ENCODE results near the gene ICE1.
"Not testable (repeated sequence)": the region's sequence is repeated elsewhere in the genome, so short reads cannot be mapped to it uniquely, and the experiment has no call there.

The ICE1 gene

GRCh38 chr5:5404381-5404780, 18.1 kb upstream of the ICE1 start:
- no peak for TF ChIP-seq CTCF (conservative IDR thresholded peaks at IDR 0.05; ENCODE audit: low read length)
- no peak for DNase-seq (ENCODE audit: low read depth)
- no peak overlapping the region for H3K4me3 ChIP-seq (ENCODE audit: low read length)

GRCh38 chr5:5405441-5405840, 17.0 kb upstream of the ICE1 start:
- TF ChIP-seq CTCF (conservative IDR thresholded peaks at IDR 0.05; ENCODE audit: low read length): no peak
- no peak for DNase-seq (ENCODE audit: low read depth)
- no peak overlapping the region for H3K4me3 ChIP-seq (ENCODE audit: low read length)

GRCh38 chr5:5407924-5408323, 14.6 kb upstream of the ICE1 start:
- H3K4me3 ChIP-seq (ENCODE audit: low read length): no peak overlapping the region
- no peak for DNase-seq (ENCODE audit: low read depth)
- no peak for TF ChIP-seq CTCF (conservative IDR thresholded peaks at IDR 0.05; ENCODE audit: low read length)

GRCh38 chr5:5409151-5409810, 13.2 kb upstream of the ICE1 start:
- no peak for TF ChIP-seq CTCF (conservative IDR thresholded peaks at IDR 0.05; ENCODE audit: low read length)
- no peak overlapping the region for H3K4me3 ChIP-seq (ENCODE audit: low read length)
- no peak for DNase-seq (ENCODE audit: low read depth)

GRCh38 chr5:5413856-5414255, 8.6 kb upstream of the ICE1 start:
- not testable (repeated sequence) for DNase-seq (ENCODE audit: low read depth); H3K4me3 ChIP-seq (ENCODE audit: low read length)

- no peak for TF ChIP-seq CTCF (conservative IDR thresholded peaks at IDR 0.05; ENCODE audit: low read length)
- DNase-seq (ENCODE audit: low read depth): no peak
- H3K4me3 ChIP-seq (ENCODE audit: low read length): no peak overlapping the region
Observed at GRCh38 chr5:5414999-5415398, 7.5 kb upstream of the ICE1 start.

- TF ChIP-seq CTCF (conservative IDR thresholded peaks at IDR 0.05; ENCODE audit: low read length): no peak
- no peak overlapping the region for H3K4me3 ChIP-seq (ENCODE audit: low read length)
- DNase-seq (ENCODE audit: low read depth): no peak
Observed at GRCh38 chr5:5416733-5417132, 5.7 kb upstream of the ICE1 start.

- no peak overlapping the region for H3K4me3 ChIP-seq (ENCODE audit: low read length)
- no peak for TF ChIP-seq CTCF (conservative IDR thresholded peaks at IDR 0.05; ENCODE audit: low read length)
- no peak for DNase-seq (ENCODE audit: low read depth)
Observed at GRCh38 chr5:5418006-5418405, 4.5 kb upstream of the ICE1 start.
